ENCODE results near the gene GGT5. TPM values are rescaled to one million over a fixed set of nuclear protein-coding genes. Genes with fewer than 3 reads are reported as not detected.
A peak's percentile ranks its signal among the peaks of the same experiment; 100 is the strongest.

The GGT5 gene
- total and polyA plus RNA-seq, 2 of the 13 experiments (the other 11 are each of a cell fraction or from before 2014, with no cell fraction given), result 0.69 to 3.1 TPM

DNA sequence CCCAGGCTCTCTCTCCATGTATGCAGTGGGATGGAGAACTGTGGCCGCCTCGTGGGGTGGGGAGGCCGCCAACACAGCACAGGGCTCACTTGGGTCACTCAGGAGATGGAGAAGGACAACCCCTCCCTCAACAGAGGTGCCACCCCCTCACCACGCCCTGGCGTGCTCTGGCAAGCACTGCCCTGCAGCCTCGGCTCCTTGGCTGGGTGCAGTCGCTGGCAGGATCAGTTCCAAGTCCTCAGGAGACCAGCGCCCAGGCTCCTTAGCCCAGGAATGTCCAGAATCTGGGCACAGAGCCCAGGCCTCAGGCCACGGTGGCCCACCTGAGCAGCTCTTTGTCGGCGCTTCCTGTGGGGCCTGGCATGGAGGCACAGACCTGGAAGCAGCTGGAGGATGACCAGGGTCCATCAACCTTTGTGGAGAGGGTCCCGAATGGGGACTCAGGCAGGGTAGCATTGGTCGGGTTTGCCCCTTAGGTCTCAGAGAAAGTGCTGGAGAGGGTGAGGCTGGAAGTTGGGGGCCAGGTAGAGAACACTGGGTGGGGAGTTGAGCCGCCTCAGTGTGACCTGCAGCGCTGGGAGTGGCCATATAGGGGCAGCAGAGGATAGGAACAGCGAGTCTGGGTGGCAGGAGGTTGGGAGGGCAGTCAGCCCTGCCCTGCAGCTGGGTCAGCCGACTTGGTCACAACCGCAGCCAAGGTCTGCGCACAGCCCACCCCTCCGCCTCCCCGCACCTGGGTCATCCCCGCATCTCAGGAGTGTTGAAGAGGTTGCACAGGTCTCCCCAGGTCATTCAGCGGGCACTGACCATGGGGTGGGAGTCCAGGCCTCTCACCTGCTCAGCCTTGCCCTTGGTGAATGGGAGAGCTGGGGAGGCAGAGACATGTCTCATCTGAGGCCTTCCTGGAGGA is 55.4 kb downstream of the GGT5 start (continued):
- TF ChIP-seq NFYB (CRISPR knock-in tag; IDR thresholded peaks at IDR 0.05), result no peak; the same call in 1 of the 2 replicates
- TF ChIP-seq EZH2 (conservative IDR thresholded peaks at IDR 0.05; ENCODE audit: low read depth, low read length), result no peak
- no peak for TF ChIP-seq ZNF234 (CRISPR knock-in tag; conservative IDR thresholded peaks at IDR 0.05)
- TF ChIP-seq ASH2L (IDR thresholded peaks at IDR 0.05; ENCODE audit: insufficient read length, low read depth, low read length), result no peak
- no peak; the same call in 1 of the 2 replicates for TF ChIP-seq ZBTB7A (CRISPR knock-in tag; IDR thresholded peaks at IDR 0.05)
- no peak for TF ChIP-seq PTBP1 (IDR thresholded peaks at IDR 0.05; ENCODE audit: low read depth, low read length, poor library complexity, severe bottlenecking)
- TF ChIP-seq KDM4B (CRISPR knock-in tag; IDR thresholded peaks at IDR 0.05), result 0 out of 2 replicates have a peak, but pooled peaks have one; percentile 14
- TF ChIP-seq, protein P1, sequence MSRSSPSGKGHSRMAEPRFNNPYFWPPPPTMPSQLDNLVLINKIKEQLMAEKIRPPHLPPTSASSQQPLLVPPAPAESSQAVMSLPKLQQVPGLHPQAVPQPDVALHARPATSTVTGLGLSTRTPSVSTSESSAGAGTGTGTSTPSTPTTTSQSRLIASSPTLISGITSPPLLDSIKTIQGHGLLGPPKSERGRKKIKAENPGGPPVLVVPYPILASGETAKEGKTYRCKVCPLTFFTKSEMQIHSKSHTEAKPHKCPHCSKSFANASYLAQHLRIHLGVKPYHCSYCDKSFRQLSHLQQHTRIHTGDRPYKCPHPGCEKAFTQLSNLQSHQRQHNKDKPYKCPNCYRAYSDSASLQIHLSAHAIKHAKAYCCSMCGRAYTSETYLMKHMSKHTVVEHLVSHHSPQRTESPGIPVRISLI (CRISPR knock-in tag; IDR thresholded peaks at IDR 0.05; ENCODE audit: borderline replicate concordance), result peak; percentile 29; the same call in 1 of the 2 replicates
- TF ChIP-seq JUND (CRISPR knock-in tag; IDR thresholded peaks at IDR 0.05), result no peak
- TF ChIP-seq AKAP8 (CRISPR knock-in tag; IDR thresholded peaks at IDR 0.05), result no peak
- TF ChIP-seq ZNF530 (CRISPR knock-in tag; IDR thresholded peaks at IDR 0.05; ENCODE audit: low read depth), result no peak
- peak; percentile 62; the same call in 1 of the 2 replicates for TF ChIP-seq IRF2 (CRISPR knock-in tag; IDR thresholded peaks at IDR 0.05)
- TF ChIP-seq REL (CRISPR knock-in tag; conservative IDR thresholded peaks at IDR 0.05), result no peak
- TF ChIP-seq AHR (CRISPR knock-in tag; IDR thresholded peaks at IDR 0.05), result no peak
- no peak for TF ChIP-seq PPARG (CRISPR knock-in tag; conservative IDR thresholded peaks at IDR 0.05)
- TF ChIP-seq ZNF432 (CRISPR knock-in tag; IDR thresholded peaks at IDR 0.05; ENCODE audit: borderline replicate concordance), result no peak
- no peak for TF ChIP-seq MIXL1 (CRISPR knock-in tag; IDR thresholded peaks at IDR 0.05)
- TF ChIP-seq ZNF550 (CRISPR knock-in tag; IDR thresholded peaks at IDR 0.05; ENCODE audit: borderline replicate concordance), result no peak
- TF ChIP-seq, protein P2, sequence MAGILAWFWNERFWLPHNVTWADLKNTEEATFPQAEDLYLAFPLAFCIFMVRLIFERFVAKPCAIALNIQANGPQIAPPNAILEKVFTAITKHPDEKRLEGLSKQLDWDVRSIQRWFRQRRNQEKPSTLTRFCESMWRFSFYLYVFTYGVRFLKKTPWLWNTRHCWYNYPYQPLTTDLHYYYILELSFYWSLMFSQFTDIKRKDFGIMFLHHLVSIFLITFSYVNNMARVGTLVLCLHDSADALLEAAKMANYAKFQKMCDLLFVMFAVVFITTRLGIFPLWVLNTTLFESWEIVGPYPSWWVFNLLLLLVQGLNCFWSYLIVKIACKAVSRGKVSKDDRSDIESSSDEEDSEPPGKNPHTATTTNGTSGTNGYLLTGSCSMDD (CRISPR knock-in tag; IDR thresholded peaks at IDR 0.05), result no peak
- no peak; the same call in 1 of the 2 replicates for TF ChIP-seq ZMYM4 (CRISPR knock-in tag; IDR thresholded peaks at IDR 0.05)
- TF ChIP-seq SIN3B (IDR thresholded peaks at IDR 0.05; ENCODE audit: low read length), result 0 out of 2 replicates have a peak, but pooled peaks have one; percentile 42
- TF ChIP-seq, protein P3, sequence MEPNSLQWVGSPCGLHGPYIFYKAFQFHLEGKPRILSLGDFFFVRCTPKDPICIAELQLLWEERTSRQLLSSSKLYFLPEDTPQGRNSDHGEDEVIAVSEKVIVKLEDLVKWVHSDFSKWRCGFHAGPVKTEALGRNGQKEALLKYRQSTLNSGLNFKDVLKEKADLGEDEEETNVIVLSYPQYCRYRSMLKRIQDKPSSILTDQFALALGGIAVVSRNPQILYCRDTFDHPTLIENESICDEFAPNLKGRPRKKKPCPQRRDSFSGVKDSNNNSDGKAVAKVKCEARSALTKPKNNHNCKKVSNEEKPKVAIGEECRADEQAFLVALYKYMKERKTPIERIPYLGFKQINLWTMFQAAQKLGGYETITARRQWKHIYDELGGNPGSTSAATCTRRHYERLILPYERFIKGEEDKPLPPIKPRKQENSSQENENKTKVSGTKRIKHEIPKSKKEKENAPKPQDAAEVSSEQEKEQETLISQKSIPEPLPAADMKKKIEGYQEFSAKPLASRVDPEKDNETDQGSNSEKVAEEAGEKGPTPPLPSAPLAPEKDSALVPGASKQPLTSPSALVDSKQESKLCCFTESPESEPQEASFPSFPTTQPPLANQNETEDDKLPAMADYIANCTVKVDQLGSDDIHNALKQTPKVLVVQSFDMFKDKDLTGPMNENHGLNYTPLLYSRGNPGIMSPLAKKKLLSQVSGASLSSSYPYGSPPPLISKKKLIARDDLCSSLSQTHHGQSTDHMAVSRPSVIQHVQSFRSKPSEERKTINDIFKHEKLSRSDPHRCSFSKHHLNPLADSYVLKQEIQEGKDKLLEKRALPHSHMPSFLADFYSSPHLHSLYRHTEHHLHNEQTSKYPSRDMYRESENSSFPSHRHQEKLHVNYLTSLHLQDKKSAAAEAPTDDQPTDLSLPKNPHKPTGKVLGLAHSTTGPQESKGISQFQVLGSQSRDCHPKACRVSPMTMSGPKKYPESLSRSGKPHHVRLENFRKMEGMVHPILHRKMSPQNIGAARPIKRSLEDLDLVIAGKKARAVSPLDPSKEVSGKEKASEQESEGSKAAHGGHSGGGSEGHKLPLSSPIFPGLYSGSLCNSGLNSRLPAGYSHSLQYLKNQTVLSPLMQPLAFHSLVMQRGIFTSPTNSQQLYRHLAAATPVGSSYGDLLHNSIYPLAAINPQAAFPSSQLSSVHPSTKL (CRISPR knock-in tag; IDR thresholded peaks at IDR 0.05), result no peak
- TF ChIP-seq ZFYVE20 (CRISPR knock-in tag; IDR thresholded peaks at IDR 0.05; ENCODE audit: borderline replicate concordance, low read depth), result no peak
- TF ChIP-seq ZBTB38 (CRISPR knock-in tag; IDR thresholded peaks at IDR 0.05), result no peak
- TF ChIP-seq GABPB1 (CRISPR knock-in tag; IDR thresholded peaks at IDR 0.05), result no peak

Measured in HepG2 (cell line).